Body of pancreas (tissue), 4 donors: ENCODE results near the gene CREG2. TPM values are rescaled to one million over a fixed set of nuclear protein-coding genes. Genes with fewer than 3 reads are reported as not detected.

Source experiments
- ATAC-seq: fragments of 150-250 bp; one replicate; pipeline ENCODE4 v1.9.1; 2016
- DNase-seq, 4 donors: peaks; one replicate each; pipeline ENCODE4 v3.0.0-alpha.2; 2019
- H3K27ac ChIP-seq, 4 donors: fragments of 200-600 bp; sonication (generic); 1 replicate in 3 of 4; 2 replicates in 1 of 4; pipeline versions ENCODE4 v1.5.1 to v1.6.1; 2016 to 2019; ENCODE audit warnings: mild to moderate bottlenecking in 1 of 4, mixed read lengths in 1 of 4, moderate library complexity in 1 of 4
- H3K27me3 ChIP-seq, 2 donors: fragments of 200-600 bp; sonication (generic); one replicate each; pipeline ENCODE4 v1.6.0; 2016; ENCODE audit warnings: mild to moderate bottlenecking in 1 of 2
- H3K36me3 ChIP-seq, 2 donors: fragments of 200-600 bp; sonication (generic); replicated peaks in 1 of 2; 2 replicates each; pipeline ENCODE4 v1.5.1; 2016; ENCODE audit warnings: low read depth in 2 of 2; ENCODE audit not compliant: insufficient read depth in 1 of 2
- H3K4me1 ChIP-seq: fragments of 200-600 bp; sonication (generic); one replicate; pipeline ENCODE4 v1.6.0; 2016
- H3K4me3 ChIP-seq, 2 donors: fragments of 200-600 bp; sonication (generic); 1 replicate in 1 of 2; 2 replicates in 1 of 2; pipeline ENCODE4 v1.5.1; 2016 to 2019
- H3K9me3 ChIP-seq, 3 donors: fragments of 200-600 bp; sonication (generic); 1 replicate in 2 of 3; 2 replicates in 1 of 3; pipeline ENCODE4 v1.5.1; 2016
- POLR2A ChIP-seq, 3 donors: fragments of 450-650 bp; IDR thresholded peaks; one replicate each; pipeline ENCODE4 v1.6.1; 2016; ENCODE audit warnings: antibody characterized with exemption in 3 of 3, mild to moderate bottlenecking in 2 of 3
- WGBS, 2 donors: methylation state at CpG; one replicate each; pipeline ENCODE4 v1.1.5; 2017; 5-methylcytosine and 5-hydroxymethylcytosine counted together
- intact Hi-C: fragments of 100-400 bp; cut with DNase I; formaldehyde crosslinking; loops from one replicate; pipeline ENCODE4 v1.15.1; 2023
- total RNA-seq, 2 donors: library from RNA; depleted of rRNA; stranded (reverse); fragments of >200 nt; gene quantifications; one replicate each; pipeline ENCODE4 v1.1.0, GENCODE V29; 2016
- TF ChIP-seq, protein P1 (sequence below), 7 experiments: fragments of 450-650 bp in 4 of 7; fragments of 200-600 bp in 3 of 7; sonication (generic) in 3 of 7; IDR thresholded peaks; one replicate each; pipeline ENCODE4 v1.5.1; 2016 to 2019; ENCODE audit warnings: antibody characterized with exemption in 7 of 7

CREG2 gene
- total RNA-seq, 2 donors from 2014 or later: not detected

DNA sequence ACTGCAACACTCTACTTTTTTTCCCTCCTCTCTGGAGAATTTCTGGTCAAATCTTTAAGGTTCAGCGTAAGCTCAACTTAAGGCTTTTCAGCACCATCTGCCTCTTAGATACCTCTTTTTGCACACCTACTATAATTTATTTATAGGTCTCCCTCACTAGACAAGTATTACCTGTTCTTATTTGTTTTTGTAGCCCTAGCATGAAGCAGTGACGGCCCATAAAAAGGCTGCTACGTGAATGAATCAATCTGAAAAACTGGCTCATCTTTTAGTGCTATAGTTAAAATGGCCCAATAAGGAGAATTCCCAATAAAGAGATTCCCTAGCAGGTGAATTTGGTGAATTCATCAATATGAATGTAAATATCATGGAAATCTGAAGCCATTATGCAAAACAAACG lies 85.3 kb downstream of the CREG2 start:
- intact Hi-C loops: no loop called here
- no peaks in the 10 kb centered on the region for H3K27me3 ChIP-seq
- WGBS, 2 donors: 56 to 62% methylated on average over 4 of the region's 4 CpGs
- H3K36me3 ChIP-seq: no peaks in the 10 kb centered on the region
- no peak overlapping the region for H3K4me3 ChIP-seq
- no peak overlapping the region for H3K27ac ChIP-seq
- peaks cover 63% of the 10 kb centered on the region for H3K4me1 ChIP-seq
- no peak for ATAC-seq
- TF ChIP-seq, protein P1, sequence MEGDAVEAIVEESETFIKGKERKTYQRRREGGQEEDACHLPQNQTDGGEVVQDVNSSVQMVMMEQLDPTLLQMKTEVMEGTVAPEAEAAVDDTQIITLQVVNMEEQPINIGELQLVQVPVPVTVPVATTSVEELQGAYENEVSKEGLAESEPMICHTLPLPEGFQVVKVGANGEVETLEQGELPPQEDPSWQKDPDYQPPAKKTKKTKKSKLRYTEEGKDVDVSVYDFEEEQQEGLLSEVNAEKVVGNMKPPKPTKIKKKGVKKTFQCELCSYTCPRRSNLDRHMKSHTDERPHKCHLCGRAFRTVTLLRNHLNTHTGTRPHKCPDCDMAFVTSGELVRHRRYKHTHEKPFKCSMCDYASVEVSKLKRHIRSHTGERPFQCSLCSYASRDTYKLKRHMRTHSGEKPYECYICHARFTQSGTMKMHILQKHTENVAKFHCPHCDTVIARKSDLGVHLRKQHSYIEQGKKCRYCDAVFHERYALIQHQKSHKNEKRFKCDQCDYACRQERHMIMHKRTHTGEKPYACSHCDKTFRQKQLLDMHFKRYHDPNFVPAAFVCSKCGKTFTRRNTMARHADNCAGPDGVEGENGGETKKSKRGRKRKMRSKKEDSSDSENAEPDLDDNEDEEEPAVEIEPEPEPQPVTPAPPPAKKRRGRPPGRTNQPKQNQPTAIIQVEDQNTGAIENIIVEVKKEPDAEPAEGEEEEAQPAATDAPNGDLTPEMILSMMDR (IDR thresholded peaks at IDR 0.05): no peak
- no peak for TF ChIP-seq POLR2A (IDR thresholded peaks at IDR 0.05)
- no peak for DNase-seq
- H3K9me3 ChIP-seq: no peaks in the 10 kb centered on the region

DNA sequence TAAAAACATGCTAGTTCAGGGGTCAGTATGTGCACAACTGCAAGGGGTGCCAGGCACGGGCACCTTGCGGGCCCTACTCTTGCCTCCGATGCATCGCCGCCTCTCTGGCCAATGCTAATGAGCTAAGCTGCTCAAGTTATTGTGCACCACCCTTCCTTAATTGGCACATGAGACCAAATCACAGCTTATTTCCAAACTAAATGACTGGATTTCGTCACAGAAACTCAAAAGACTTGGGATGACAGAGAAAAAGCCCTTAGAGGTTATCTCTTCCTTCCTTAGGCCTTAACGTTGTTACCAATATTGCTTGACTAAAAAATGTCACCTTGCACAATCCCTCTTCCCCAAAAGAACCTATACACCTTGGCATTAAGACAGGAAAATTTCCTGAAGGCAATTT lies 86.5 kb downstream of the CREG2 start:
- no peak overlapping the region for H3K4me3 ChIP-seq
- no peak for ATAC-seq
- H3K4me1 ChIP-seq: peaks cover 58% of the 10 kb centered on the region
- TF ChIP-seq, protein P1 (IDR thresholded peaks at IDR 0.05): no peak
- no peak for TF ChIP-seq POLR2A (IDR thresholded peaks at IDR 0.05)
- no peaks in the 10 kb centered on the region for H3K9me3 ChIP-seq
- no peak overlapping the region for H3K27ac ChIP-seq
- WGBS, 2 donors: 77 to 88% methylated on average over 7 of the region's 7 CpGs
- intact Hi-C loops: no loop called here
- no peak for DNase-seq
- H3K36me3 ChIP-seq: no peaks in the 10 kb centered on the region
- H3K27me3 ChIP-seq: no peaks in the 10 kb centered on the region

DNA sequence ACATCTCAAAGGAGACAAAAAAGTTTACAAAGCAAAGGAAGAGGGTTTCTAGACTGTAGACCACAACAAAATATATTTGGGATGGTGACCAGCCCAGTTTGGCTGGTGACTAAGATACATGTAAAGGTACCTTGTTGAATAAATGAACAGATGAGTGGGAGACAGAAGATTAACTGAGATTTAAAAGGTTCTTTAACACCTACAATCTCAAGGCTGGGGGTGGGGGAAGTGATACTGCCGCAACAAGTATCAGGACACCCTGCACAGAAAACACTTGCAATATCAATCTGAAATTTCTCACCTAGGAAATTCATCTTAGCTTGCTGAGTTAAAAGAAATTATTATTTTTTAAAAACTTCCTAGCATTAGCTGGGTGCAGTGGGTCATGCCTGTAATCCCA lies 87.1 kb downstream of the CREG2 start:
- TF ChIP-seq, protein P1 (IDR thresholded peaks at IDR 0.05): no peak
- no peak for TF ChIP-seq POLR2A (IDR thresholded peaks at IDR 0.05)
- WGBS, 2 donors: 75 to 80% methylated on average over 1 of the region's 1 CpG
- Histone ChIP-seq H3K36me3 (no peaks in the 10 kb centered on the region), H3K27me3 (no peaks in the 10 kb centered on the region), H3K27ac (peak overlapping the region in 1 of 4 donors; percentile 10), H3K9me3 (no peaks in the 10 kb centered on the region), H3K4me3 (no peak overlapping the region), H3K4me1 (peaks cover 54% of the 10 kb centered on the region)
- ATAC-seq (no peak), DNase-seq (no peak)
- intact Hi-C loops: no loop called here

DNA sequence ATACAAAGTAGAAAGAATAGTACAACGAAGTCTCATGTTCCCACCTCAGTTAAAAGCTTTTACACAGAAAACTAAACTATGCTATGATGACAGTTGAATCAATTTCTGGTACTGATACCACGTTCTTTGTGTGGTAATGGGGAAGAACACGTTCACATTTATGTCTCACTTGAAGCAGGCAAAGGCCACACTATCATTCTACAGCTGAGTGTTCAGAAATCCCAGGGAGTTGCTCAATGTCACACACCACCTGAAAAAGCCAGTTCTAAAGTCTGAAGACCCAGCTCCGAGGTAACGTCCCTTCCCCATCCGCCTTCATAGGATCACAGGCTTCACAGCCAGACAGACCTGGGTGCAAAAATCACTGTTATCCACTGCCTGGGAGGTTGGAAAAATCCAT lies 87.7 kb downstream of the CREG2 start:
- ATAC-seq: no peak
- peak overlapping the region in 1 of 4 donors; percentile 10 for H3K27ac ChIP-seq
- no peaks in the 10 kb centered on the region for H3K27me3 ChIP-seq
- no peak for DNase-seq
- H3K4me3 ChIP-seq: no peak overlapping the region
- no peaks in the 10 kb centered on the region for H3K9me3 ChIP-seq
- no peaks in the 10 kb centered on the region for H3K36me3 ChIP-seq
- intact Hi-C loops: no loop called here
- peaks cover 49% of the 10 kb centered on the region for H3K4me1 ChIP-seq
- WGBS, 2 donors: 47 to 49% methylated on average over 6 of the region's 6 CpGs
- TF ChIP-seq POLR2A (IDR thresholded peaks at IDR 0.05): no peak
- TF ChIP-seq, protein P1 (IDR thresholded peaks at IDR 0.05): no peak

DNA sequence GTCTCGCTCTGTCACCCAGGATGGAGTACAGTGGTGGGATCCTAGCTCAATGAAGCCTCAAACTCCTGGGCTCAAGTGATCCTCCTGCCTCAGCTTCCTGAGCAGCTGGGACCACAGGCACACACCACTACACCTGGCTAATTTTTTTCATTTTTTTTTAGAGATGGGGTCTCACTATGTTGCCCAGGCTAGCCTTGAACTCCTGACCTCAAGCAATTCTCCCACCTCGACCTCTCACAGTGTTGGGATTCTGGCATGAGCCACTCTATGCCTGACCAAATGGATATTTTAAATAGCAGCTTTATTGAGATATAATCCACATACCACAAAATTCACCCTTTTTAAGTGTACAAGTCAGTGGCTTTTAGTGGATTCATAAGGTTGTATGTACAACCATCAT lies 89.9 kb downstream of the CREG2 start:
- TF ChIP-seq POLR2A (IDR thresholded peaks at IDR 0.05): no peak
- TF ChIP-seq, protein P1 (IDR thresholded peaks at IDR 0.05): no peak
- Histone ChIP-seq H3K27ac (no peak overlapping the region), H3K36me3 (peaks cover 0 to 3% of the 10 kb centered on the region in 2 donors), H3K4me3 (no peak overlapping the region), H3K27me3 (no peaks in the 10 kb centered on the region), H3K9me3 (no peaks in the 10 kb centered on the region), H3K4me1 (peaks cover 37% of the 10 kb centered on the region)
- no peak for ATAC-seq
- 81 to 86% methylated on average over 2 of the region's 2 CpGs for WGBS, 2 donors
- no peak for DNase-seq
- intact Hi-C loops: no loop called here
